ENCODE results near the gene CERS6.

The CERS6 gene

DNA sequence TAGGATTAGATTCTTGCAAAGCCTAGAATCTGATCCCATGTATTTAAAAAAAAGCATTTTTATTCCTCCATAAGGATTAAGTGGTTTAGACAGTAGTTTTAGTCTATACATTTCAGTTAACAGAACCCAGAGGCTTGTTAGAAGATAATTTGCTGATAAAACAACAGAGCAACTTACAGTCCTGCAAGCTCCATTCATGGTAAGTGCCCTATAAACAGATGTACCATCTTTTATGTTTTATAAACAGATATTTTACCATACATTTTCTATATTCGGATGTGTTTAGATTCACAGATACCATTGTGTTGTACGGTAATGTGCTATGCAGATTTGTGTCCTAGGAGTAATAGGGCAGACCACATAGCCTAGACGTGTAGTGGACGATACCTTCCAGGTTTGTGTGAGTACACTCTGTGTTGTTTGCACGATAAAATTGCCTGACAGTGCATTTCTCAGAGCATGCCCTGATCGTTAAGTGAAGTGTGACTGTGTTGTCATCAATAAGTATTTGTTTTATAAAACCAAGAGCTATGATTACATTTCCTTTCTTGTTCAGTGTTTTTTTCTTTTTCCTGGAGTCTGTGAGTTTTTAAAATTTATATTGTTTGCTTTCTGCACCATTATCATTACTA lies 54.2 kb downstream of the CERS6 start:
- no peak for TF ChIP-seq L3MBTL2 (conservative IDR thresholded peaks at IDR 0.05)
- TF ChIP-seq PKNOX1 (IDR thresholded peaks at IDR 0.05): no peak
- no peak for TF ChIP-seq LEF1 (IDR thresholded peaks at IDR 0.05; ENCODE audit: borderline replicate concordance)
- TF ChIP-seq FOXM1 (IDR thresholded peaks at IDR 0.05; ENCODE audit: borderline replicate concordance): no peak
- TF ChIP-seq TARDBP (IDR thresholded peaks at IDR 0.05): no peak
- no peak for TF ChIP-seq NFRKB (IDR thresholded peaks at IDR 0.05)
- no peak for TF ChIP-seq BHLHE40 (IDR thresholded peaks at IDR 0.05; ENCODE audit: borderline replicate concordance)
- no peak for TF ChIP-seq CTBP1 (IDR thresholded peaks at IDR 0.05; ENCODE audit: borderline replicate concordance)
- TF ChIP-seq HDGF (IDR thresholded peaks at IDR 0.05; ENCODE audit: borderline replicate concordance): no peak
- TF ChIP-seq SUZ12 (IDR thresholded peaks at IDR 0.05): no peak
- TF ChIP-seq ARNT (IDR thresholded peaks at IDR 0.05): no peak
- no peak for TF ChIP-seq ELF4 (IDR thresholded peaks at IDR 0.05)
- TF ChIP-seq ZNF384 (IDR thresholded peaks at IDR 0.05): no peak
- no peak for TF ChIP-seq FOXA1 (IDR thresholded peaks at IDR 0.05)
- no peak for TF ChIP-seq SP1 (IDR thresholded peaks at IDR 0.05)
- TF ChIP-seq FOXK2 (IDR thresholded peaks at IDR 0.05): no peak
- no peak for DNase-seq (ENCODE audit: extremely low spot score)
- CTCF ChIA-PET: no interaction called here
- POLR2A ChIA-PET: no interaction called here

GRCh38 chr2:168514692-168515091 lies 58.6 kb downstream of the CERS6 start:
- ChIA-PET CTCF (no interaction called here), POLR2A (no interaction called here)
- TF ChIP-seq LEF1 (IDR thresholded peaks at IDR 0.05; ENCODE audit: borderline replicate concordance) (no peak), ARNT (IDR thresholded peaks at IDR 0.05) (no peak)
- no peak for DNase-seq (ENCODE audit: extremely low spot score)

- TF ChIP-seq TARDBP (IDR thresholded peaks at IDR 0.05): no peak
- DNase-seq (ENCODE audit: extremely low spot score): no peak
- CTCF ChIA-PET: no interaction called here
- POLR2A ChIA-PET: no interaction called here
Measured at GRCh38 chr2:168515502-168515901, 59.4 kb downstream of the CERS6 start.

- POLR2A ChIA-PET: no interaction called here
- TF ChIP-seq SUZ12 (IDR thresholded peaks at IDR 0.05): no peak
- no peak for TF ChIP-seq LEF1 (IDR thresholded peaks at IDR 0.05; ENCODE audit: borderline replicate concordance)
- TF ChIP-seq ARNT (IDR thresholded peaks at IDR 0.05): no peak
- TF ChIP-seq FOXK2 (IDR thresholded peaks at IDR 0.05): no peak
- CTCF ChIA-PET: interaction anchor here (1.2 kb wide), 1 partner anchor 24 kb away, joined by 4 read pairs; no protein-coding TSS in a partner anchor
- DNase-seq (ENCODE audit: extremely low spot score): no peak
Measured at GRCh38 chr2:168517816-168518215, 61.7 kb downstream of the CERS6 start.

DNA sequence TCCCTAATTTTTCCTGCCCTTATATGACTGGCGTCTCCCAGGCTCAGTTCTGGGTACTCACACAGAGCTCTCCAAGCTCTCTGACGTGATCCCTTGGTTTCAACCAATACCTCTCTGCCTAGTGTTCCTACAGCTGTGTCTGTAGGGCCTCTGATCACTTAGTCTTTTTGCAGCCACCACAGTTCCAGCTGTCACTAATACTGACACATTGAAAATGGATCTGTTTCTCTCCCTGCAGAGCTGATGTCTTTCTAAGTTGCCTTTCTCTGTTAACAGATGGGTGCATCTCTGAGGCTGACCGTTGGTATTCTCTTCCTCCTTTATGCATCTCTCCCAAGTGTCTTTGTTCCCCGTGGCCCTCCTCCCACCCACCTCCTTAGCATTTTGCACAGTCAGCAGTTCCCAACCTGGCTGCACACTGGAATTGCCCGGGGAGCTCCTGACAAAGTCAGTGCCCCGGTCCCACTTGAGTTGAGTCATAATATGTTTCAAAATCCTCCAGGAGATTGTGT lies 62.5 kb downstream of the CERS6 start:
- POLR2A ChIA-PET: no interaction called here

DNA sequence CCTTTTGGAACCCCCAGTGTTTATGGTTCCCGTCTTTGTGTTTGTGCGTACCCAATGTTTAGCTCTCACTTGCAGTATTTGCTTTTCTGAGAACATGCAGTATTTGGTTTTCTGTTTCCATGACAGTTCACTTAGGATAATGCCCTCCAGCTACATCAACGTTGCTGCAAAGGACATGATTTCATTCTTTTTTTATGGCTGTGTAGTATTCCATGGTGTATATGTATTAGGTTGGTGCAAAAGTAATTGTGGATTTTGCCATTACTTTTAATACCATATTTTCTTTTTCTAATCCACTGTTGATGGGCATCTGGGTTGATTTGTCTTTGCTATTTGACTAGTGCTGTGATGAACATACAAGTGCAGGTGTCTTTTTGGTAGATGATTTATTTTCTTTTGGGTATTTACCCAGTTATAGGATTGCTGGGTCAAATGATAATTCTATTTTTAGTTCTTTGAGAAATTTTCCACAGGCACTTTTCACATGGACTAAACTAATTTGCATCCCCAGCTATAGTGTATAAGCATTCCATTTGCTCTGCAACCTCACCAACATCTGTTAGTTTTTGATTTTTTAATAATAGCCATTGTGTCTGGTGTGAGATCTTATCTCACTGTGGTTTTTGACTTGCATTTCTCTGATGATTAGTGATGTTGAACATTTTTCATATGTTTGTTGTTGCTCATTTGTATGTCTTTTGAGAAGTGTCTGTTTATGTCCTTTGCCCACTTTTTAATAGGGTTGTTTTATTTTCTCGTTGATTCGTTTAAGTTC lies 63.6 kb downstream of the CERS6 start:
- TF ChIP-seq FOXK2 (IDR thresholded peaks at IDR 0.05): no peak
- TF ChIP-seq ARNT (IDR thresholded peaks at IDR 0.05): no peak
- POLR2A ChIA-PET: no interaction called here
- CTCF ChIA-PET: no interaction called here
- no peak for DNase-seq (ENCODE audit: extremely low spot score)

More for the DNA sequence above, 62.5 kb downstream of the CERS6 start:
- TF ChIP-seq L3MBTL2 (conservative IDR thresholded peaks at IDR 0.05) (no peak), TARDBP (IDR thresholded peaks at IDR 0.05) (no peak), ELF4 (IDR thresholded peaks at IDR 0.05) (no peak), SUZ12 (IDR thresholded peaks at IDR 0.05) (no peak), FOXM1 (IDR thresholded peaks at IDR 0.05; ENCODE audit: borderline replicate concordance) (no peak), PKNOX1 (IDR thresholded peaks at IDR 0.05) (no peak), FOXK2 (IDR thresholded peaks at IDR 0.05) (no peak), NFRKB (IDR thresholded peaks at IDR 0.05) (no peak), HDGF (IDR thresholded peaks at IDR 0.05; ENCODE audit: borderline replicate concordance) (no peak), ZNF384 (IDR thresholded peaks at IDR 0.05) (no peak), SP1 (IDR thresholded peaks at IDR 0.05) (no peak), BHLHE40 (IDR thresholded peaks at IDR 0.05; ENCODE audit: borderline replicate concordance) (no peak), ARNT (IDR thresholded peaks at IDR 0.05) (no peak), FOXA1 (IDR thresholded peaks at IDR 0.05) (no peak), CTBP1 (IDR thresholded peaks at IDR 0.05; ENCODE audit: borderline replicate concordance) (no peak), LEF1 (IDR thresholded peaks at IDR 0.05; ENCODE audit: borderline replicate concordance) (no peak)
- peak; percentile 18 for DNase-seq (ENCODE audit: extremely low spot score)
- CTCF ChIA-PET: interaction anchor here (1.0 to 1.2 kb wide), 2 partner anchors 12 to 25 kb away, joined by 3 to 4 read pairs; no protein-coding TSS in a partner anchor

- DNase-seq (ENCODE audit: extremely low spot score): no peak
- TF ChIP-seq CTBP1 (IDR thresholded peaks at IDR 0.05; ENCODE audit: borderline replicate concordance) (no peak), PKNOX1 (IDR thresholded peaks at IDR 0.05) (no peak), L3MBTL2 (conservative IDR thresholded peaks at IDR 0.05) (no peak), ELF4 (IDR thresholded peaks at IDR 0.05) (no peak), ARNT (IDR thresholded peaks at IDR 0.05) (no peak), SP1 (IDR thresholded peaks at IDR 0.05) (no peak)
- ChIA-PET CTCF (interaction anchor here (0.6 kb wide), 1 partner anchor 145 kb away, joined by 3 read pairs; no protein-coding TSS in a partner anchor), POLR2A (no interaction called here)
Measured at GRCh38 chr2:168521053-168521741, 65.1 kb downstream of the CERS6 start.

Measured in HEK293T (cell line).